Testis (tissue), 3 donors: ENCODE results near the gene FEM1C. TPM values are rescaled to one million over a fixed set of nuclear protein-coding genes. Genes with fewer than 3 reads are reported as not detected.

Source experiments
- DNase-seq: peaks from one replicate; pipeline ENCODE4 v3.0.0-alpha.2; 2019
- H3K27ac ChIP-seq, 2 donors: fragments of 200-600 bp; sonication (generic); one replicate each; pipeline ENCODE4 v1.5.1; 2019
- H3K27me3 ChIP-seq: fragments of 200-600 bp; sonication (generic); one replicate; pipeline ENCODE4 v1.5.1; 2019
- H3K36me3 ChIP-seq: fragments of 200-600 bp; sonication (generic); one replicate; pipeline ENCODE4 v1.5.1; 2017; ENCODE audit warnings: low read depth; ENCODE audit errors: missing control alignments
- H3K4me1 ChIP-seq: fragments of 200-600 bp; sonication (generic); one replicate; pipeline ENCODE4 v1.5.1; 2019
- H3K4me3 ChIP-seq, 2 donors: fragments of 200-600 bp; sonication (generic); one replicate each; pipeline ENCODE4 v1.5.1; 2017 to 2019
- H3K9me3 ChIP-seq: fragments of 200-600 bp; sonication (generic); one replicate; pipeline ENCODE4 v1.5.1; 2017
- POLR2A ChIP-seq: fragments of 450-650 bp; IDR thresholded peaks from one replicate; pipeline ENCODE4 v1.6.1; 2017; ENCODE audit warnings: antibody characterized with exemption, mild to moderate bottlenecking, moderate library complexity
- WGBS, 2 donors: methylation state at CpG; one replicate each; pipeline ENCODE4 v1.1.5; 2018; 5-methylcytosine and 5-hydroxymethylcytosine counted together
- intact Hi-C: fragments of 100-400 bp; cut with DNase I; formaldehyde crosslinking; loops from one replicate; pipeline ENCODE4 v1.15.1; 2023; ENCODE audit warnings: low total_unique reads
- polyA plus RNA-seq: library from polyadenylated mRNA; stranded (reverse); fragments of 350-450 nt; fragmentation: Illumina TruSeq; extraction: RNeasy Lipid Tissue Mini Kit (QIAGEN cat#74804); gene quantifications from one replicate; pipeline ENCODE4 v1.2.3, GENCODE V29; 2014; ENCODE audit warnings: low read depth, low replicate concordance; ENCODE audit not compliant: insufficient read depth
- total RNA-seq, 2 donors: library from RNA; depleted of rRNA; stranded (reverse); fragments of >200 nt; gene quantifications; one replicate each; pipeline ENCODE4 v1.2.3, GENCODE V29; 2016
- TF ChIP-seq, protein P1 (sequence below), 3 experiments: fragments of 450-650 bp in 2 of 3; fragments of 200-600 bp in 1 of 3; sonication (generic) in 1 of 3; IDR thresholded peaks; one replicate each; pipeline ENCODE4 v1.5.1; 2016 to 2019; ENCODE audit warnings: antibody characterized with exemption in 3 of 3, mild to moderate bottlenecking in 2 of 3, moderate library complexity in 1 of 3

FEM1C gene
- total and polyA plus RNA-seq, 3 donors from 2014 or later: 20.0 to 28.7 (median 25.9) TPM

DNA sequence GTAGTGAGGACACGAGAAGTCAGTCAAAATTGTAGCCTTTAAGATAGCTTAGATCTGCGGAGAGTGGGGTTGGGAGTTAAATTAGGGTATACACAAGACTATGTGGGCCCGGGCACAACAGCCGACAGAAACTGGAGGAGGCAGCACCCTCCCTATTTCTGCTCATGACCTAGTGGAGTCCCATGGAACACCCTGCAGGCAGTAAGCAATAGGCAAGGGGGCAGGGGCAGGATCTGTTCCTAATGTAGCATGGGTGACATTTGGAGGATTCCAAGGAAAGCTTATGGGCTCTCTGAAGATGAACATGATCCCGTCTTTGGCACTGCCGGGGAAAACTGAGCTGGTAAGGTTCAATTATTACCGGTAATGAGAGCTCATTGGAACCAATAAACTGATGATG is 67.0 kb downstream of the FEM1C start:
- no peak for DNase-seq
- Histone ChIP-seq H3K4me1 (no peaks in the 10 kb centered on the region), H3K4me3 (no peak overlapping the region), H3K9me3 (no peaks in the 10 kb centered on the region), H3K27me3 (no peaks in the 10 kb centered on the region), H3K27ac (no peak overlapping the region), H3K36me3 (no peaks in the 10 kb centered on the region)
- intact Hi-C loops: no loop called here
- WGBS, 2 donors: 77 to 91% methylated on average over 7 of the region's 7 CpGs
- TF ChIP-seq, protein P1, sequence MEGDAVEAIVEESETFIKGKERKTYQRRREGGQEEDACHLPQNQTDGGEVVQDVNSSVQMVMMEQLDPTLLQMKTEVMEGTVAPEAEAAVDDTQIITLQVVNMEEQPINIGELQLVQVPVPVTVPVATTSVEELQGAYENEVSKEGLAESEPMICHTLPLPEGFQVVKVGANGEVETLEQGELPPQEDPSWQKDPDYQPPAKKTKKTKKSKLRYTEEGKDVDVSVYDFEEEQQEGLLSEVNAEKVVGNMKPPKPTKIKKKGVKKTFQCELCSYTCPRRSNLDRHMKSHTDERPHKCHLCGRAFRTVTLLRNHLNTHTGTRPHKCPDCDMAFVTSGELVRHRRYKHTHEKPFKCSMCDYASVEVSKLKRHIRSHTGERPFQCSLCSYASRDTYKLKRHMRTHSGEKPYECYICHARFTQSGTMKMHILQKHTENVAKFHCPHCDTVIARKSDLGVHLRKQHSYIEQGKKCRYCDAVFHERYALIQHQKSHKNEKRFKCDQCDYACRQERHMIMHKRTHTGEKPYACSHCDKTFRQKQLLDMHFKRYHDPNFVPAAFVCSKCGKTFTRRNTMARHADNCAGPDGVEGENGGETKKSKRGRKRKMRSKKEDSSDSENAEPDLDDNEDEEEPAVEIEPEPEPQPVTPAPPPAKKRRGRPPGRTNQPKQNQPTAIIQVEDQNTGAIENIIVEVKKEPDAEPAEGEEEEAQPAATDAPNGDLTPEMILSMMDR (IDR thresholded peaks at IDR 0.05): no peak
- TF ChIP-seq POLR2A: no peak

DNA sequence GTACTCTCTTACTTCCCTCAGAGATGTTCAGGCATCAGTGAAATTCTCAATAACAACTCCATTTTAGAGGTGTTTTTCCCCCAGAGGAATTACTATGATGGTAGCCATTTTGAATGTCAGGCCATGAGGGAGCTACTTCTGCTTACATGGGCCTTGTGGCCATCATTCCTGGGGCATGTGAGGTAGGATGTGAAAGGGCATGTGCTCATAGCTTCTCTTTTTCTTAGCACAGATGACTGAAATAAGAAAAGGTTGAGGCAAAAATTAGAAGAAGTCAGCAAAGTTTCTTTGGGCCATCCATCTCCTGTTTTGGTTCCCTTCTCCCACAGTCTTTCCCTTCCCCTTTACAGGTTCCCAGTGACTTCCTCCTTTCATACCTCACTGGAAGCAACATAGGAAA is 68.8 kb downstream of the FEM1C start:
- Histone ChIP-seq H3K27me3 (no peaks in the 10 kb centered on the region), H3K4me3 (no peak overlapping the region), H3K4me1 (no peaks in the 10 kb centered on the region), H3K36me3 (no peaks in the 10 kb centered on the region), H3K9me3 (no peaks in the 10 kb centered on the region), H3K27ac (no peak overlapping the region)
- TF ChIP-seq POLR2A: no peak
- TF ChIP-seq, protein P1 (IDR thresholded peaks at IDR 0.05): no peak
- intact Hi-C loops: no loop called here
- DNase-seq: no peak

DNA sequence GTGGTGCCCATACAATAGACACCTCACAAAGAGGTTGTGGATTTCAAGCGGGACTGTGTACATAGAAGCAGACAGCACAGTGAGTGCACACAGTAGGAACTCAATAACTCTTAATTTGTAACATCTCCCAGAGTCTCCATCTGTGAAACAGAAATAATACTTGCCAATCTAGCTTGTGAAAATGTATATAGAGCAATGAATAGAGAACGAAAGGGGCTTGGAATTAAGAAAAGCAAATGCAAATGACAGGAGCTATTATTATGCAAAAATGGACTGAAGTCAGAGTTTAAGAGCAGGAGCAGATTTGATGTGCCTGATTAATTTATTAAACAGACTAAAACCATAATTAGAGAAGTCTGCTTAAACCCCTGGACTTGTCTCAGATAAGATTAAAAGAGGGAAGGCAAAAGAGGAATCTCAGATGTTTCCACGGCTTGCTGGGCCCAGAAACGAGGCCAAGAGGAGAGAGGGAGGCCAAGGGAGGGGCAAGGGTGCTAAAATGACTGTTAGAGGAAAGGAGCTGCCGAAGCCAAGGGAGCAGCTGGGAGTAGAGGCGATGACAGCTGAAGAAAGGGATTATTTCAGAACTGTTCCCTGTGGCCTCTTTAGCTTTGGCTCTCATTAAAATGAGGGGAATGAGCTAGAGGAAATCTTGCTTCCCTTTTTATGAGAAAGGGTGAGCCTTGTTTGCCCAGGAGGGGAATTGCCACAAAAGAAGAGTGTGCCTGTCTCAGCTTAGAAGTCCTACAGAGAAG is 72.1 kb downstream of the FEM1C start:
- no peaks in the 10 kb centered on the region for H3K4me1 ChIP-seq
- no peak overlapping the region for H3K27ac ChIP-seq
- no peak for DNase-seq
- no peaks in the 10 kb centered on the region for H3K9me3 ChIP-seq
- 46 to 56% methylated on average over 6 of the region's 6 CpGs for WGBS, 2 donors
- intact Hi-C loops: no loop called here
- H3K36me3 ChIP-seq: no peaks in the 10 kb centered on the region
- TF ChIP-seq POLR2A: no peak
- TF ChIP-seq, protein P1 (IDR thresholded peaks at IDR 0.05): no peak
- H3K4me3 ChIP-seq: no peak overlapping the region
- H3K27me3 ChIP-seq: no peaks in the 10 kb centered on the region

DNA sequence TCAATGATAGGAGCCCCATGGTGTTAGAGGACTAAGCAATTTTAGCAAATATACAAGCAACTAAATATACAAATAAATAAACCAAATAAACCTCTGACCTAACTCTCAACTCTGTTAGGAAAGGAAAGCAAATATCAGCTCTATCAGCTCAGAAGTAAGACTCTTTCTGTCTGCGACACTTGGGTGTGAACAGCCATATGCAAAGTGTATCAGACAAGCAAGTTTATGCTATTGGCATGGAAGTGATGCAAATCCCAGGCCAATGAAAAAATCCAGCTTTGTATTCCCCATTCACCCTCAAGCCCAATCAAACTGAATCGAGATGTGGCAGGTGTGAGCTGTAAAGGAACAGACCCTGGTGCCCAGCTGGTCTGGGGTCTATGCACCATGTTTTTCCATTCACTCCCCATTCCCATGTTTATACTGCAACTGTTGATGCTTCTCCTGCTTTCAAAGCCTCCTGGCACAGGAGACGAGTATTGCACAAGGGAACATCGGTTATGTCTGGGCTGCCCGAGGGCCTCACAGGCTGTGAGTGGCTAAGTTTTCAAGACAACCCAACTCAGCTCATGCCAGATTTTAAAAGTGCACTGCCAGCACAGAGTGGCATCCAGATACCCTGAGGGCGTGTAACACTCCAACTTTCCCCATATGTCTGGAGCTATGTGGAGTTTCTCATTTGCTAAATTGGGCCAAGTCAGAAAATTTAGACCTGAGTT is 73.1 kb downstream of the FEM1C start:
- Histone ChIP-seq H3K4me1 (no peaks in the 10 kb centered on the region), H3K36me3 (no peaks in the 10 kb centered on the region), H3K27ac (no peak overlapping the region), H3K4me3 (no peak overlapping the region), H3K27me3 (no peaks in the 10 kb centered on the region), H3K9me3 (no peaks in the 10 kb centered on the region)
- WGBS, 2 donors: 86 to 94% methylated on average over 6 of the region's 6 CpGs
- TF ChIP-seq, protein P1 (IDR thresholded peaks at IDR 0.05): no peak
- no peak for TF ChIP-seq POLR2A
- no peak for DNase-seq
- intact Hi-C loops: no loop called here
